Heart left ventricle (tissue), 13 donors: ENCODE data around the gene OLIG2.

Experiments
- POLR2A ChIP-seq, 2 donors: fragments of 450-650 bp; IDR thresholded peaks; one replicate each; pipeline ENCODE4 v1.6.1; 2017; ENCODE audit warnings: antibody characterized with exemption in 2 of 2, mild to moderate bottlenecking in 2 of 2, moderate library complexity in 2 of 2
- TF ChIP-seq, protein P1 (sequence below), 12 donors: fragments of 200-600 bp; sonication (generic) in 4 of 12; IDR thresholded peaks; one replicate each; pipeline versions ENCODE4 v1.5.0 to v1.8.0; 2018 to 2022; ENCODE audit warnings: antibody characterized with exemption in 12 of 12, mild to moderate bottlenecking in 5 of 12
- donor health status: ischemic (EF 13 %, LVEDD 7.1; RV severe dilation, severe dysfunction).
- donor health status: DM: no; HTN: yes; CAD: no.
- donor health status: DM: no; HTN: no; CAD: no.
- donor health status: ischemic (EF 25% LVEDD 6.9; RV normal size, moderate dysfunction).
- donor health status: ischemic (EF 25% LVEDD 5.7; RV mildly dilated, moderate dysfunction).
- donor health status: ischemic (EF 35%, LVEDD 5.7; RV mildly dilated, moderate dysfunction).
- donor health status: nonischemic (EF 11% LVEDD 7.7; RV severe dilation, severe dysfunction).
- donor health status: DM: yes; HTN: yes; CAD: no.
- donor health status: PGD.
- donor health status: ischemic (EF 29% LVEDD 5.4; RV normal size, mild dysfunction).
- donor health status: nonischemic (EF 23%, LVEDD 6.1; RV moderate dilation, normal function).

GRCh38 chr21:33022489-33022827, 3.3 kb upstream of the OLIG2 start:
- no peak for TF ChIP-seq POLR2A (IDR thresholded peaks at IDR 0.05)
- TF ChIP-seq, protein P1, sequence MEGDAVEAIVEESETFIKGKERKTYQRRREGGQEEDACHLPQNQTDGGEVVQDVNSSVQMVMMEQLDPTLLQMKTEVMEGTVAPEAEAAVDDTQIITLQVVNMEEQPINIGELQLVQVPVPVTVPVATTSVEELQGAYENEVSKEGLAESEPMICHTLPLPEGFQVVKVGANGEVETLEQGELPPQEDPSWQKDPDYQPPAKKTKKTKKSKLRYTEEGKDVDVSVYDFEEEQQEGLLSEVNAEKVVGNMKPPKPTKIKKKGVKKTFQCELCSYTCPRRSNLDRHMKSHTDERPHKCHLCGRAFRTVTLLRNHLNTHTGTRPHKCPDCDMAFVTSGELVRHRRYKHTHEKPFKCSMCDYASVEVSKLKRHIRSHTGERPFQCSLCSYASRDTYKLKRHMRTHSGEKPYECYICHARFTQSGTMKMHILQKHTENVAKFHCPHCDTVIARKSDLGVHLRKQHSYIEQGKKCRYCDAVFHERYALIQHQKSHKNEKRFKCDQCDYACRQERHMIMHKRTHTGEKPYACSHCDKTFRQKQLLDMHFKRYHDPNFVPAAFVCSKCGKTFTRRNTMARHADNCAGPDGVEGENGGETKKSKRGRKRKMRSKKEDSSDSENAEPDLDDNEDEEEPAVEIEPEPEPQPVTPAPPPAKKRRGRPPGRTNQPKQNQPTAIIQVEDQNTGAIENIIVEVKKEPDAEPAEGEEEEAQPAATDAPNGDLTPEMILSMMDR (IDR thresholded peaks at IDR 0.05), result no peak
